NCI-H446 (cell line): ENCODE data around the gene RBMS1.
"Not testable (repeated sequence)": the region's sequence is repeated elsewhere in the genome, so short reads cannot be mapped to it uniquely, and the experiment has no call there.

Source experiments
- DNase-seq, 2 experiments: peaks; one replicate each; lab custom pipeline; 2025; lab: John Stamatoyannopoulos, UW

Gene RBMS1

DNA sequence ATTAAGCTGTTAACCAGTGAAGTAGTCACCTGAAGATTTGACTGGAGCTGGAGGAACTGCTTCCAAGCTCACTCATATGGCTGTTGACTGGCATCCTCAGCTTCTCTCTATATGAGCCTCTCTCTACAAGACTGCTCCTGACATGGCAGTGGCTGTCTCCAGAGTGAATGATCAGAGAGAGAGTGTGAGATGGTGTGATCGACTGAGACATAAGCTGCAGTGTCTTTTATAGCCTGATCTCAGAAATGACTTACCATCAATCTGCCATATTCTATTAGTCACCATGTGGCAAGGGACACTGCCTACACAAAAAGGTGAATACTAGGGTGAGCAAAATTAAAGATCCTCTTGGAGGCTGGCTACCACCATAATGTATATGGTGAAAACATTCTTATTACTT lies 7.8 kb upstream of the RBMS1 start:
- no peak for DNase-seq

DNA sequence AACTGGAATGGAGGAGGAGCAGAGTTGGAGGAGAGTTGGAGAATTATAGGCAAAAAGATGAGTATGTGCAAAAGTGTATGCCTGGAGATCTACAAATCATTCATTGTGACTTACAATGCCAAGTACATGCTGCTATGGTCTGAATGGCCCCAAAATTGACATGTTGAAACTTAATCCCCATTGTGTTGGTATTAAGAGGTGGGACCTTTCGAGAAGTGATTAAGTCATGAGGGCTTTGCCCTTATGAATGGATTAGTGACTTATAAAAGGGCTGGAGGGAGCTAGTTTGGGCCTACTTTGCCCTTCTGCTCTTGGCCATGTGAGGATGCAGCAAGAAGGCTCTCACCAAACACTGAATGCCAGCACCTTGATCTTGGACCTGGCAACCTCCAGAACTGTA lies 6.3 kb upstream of the RBMS1 start:
- DNase-seq, result no peak

DNA sequence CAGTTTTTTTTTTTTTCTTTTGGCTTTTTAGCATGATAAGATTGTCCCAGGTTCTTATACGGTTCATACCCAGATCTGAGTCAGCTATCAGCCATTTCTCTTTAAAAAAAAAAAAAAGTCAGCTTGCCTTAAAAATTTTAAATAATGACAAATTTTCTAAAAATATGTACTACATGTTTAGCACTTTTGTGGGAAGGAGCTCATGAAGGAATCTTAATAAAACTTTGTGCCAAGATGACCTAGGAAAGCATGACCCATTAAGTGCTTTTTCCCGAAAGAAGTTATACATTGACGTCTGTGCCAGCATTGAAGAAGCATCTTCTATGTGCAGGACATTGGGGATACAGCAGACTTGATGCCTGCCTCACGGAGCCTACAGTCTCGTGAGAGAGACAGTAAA lies 4.5 kb upstream of the RBMS1 start:
- no peak for DNase-seq

GRCh38 chr2:160494201-160494644 lies 616 bp upstream of the RBMS1 start:
- no peak for DNase-seq

DNA sequence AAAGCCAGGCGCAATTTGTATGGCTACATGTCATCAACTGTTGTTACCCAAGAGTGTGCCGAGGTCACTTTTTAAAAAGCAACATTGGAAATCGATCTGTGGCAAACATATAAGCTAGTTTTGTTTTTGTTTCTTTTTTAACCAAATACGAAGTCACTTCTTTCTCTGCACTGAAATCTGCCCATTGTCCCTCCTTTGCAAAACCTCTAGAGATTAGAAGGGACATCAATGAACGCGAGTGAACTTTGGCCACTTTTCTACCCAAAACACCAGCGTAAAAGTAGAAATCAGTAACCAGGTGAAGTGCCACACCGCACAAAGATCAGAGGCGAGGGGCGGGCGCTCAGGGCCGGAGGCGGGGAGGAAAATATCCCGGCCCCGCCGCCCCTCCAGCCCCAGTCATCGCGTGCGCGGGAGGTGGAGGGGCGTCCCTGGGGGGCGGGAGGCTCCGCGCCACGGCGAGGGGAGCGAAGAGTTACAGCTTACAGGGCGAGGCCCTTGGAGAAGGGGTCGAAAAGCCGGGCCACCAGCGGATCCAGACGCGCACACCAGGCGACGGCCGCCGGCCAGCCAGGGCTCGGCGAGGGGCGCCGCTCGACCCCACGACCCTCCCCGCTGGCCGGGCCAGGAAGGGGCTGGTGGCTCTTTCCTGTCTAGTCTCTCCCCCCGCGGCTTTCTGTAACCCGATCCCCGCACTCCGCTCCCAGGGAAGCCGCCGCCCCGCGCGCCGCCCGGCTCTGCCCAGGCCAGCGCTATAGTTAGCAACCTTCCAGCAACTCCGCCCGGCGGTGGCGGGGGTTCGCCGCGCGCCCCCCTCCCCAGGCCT lies 993 bp downstream of the RBMS1 start:
- peak in 1 of 2 experiments; percentile 43 for DNase-seq

- DNase-seq, result no peak
These were observed 1.7 kb downstream of the RBMS1 start for GRCh38 chr2:160491911-160492371.

DNA sequence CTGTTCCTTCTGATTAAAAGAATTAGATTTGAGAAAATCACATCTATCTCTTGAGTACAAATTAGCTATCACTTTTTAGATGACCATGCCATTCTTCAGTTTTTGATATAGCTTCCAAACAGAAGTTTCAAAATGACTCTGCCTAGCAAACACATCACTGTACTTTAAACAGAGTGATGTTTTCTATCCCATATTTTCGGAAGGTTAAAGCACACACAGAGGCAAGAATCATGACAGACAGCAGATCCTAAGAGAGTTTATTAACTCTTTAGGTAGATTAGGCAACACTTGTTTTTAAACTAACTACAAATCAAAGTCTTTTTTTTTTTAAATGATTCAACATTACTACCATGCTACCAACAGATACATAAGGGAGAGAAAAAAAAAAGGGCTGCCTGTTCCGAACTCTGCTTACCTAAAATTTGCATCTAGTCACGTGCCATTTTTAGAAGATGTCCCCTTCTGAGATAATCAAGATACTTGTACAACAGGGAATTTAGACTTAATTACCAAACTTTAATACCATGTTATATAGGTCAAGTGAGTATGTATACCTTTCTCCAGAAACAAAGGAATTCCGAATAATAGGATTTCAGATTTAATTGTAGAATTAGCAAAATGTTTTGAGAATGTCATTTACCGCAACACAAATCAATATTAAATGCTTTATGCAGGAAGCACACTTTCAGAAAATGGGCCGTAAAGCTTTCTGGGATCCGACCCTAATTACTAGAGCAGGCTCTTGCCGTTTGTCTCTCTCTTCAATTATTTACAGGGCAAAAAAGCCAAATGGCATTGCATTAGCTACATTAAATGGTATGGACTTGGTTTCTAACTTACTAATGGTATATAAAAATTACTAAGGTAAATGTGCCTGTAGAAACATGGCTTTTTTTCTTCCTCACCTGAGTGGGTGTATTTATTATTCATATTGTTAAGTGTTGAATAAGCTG lies 2.6 kb downstream of the RBMS1 start:
- DNase-seq, result no peak

GRCh38 chr2:160489111-160489510 lies 4.5 kb downstream of the RBMS1 start:
- no peak for DNase-seq

- DNase-seq, result not testable (repeated sequence)
These were observed 5.3 kb downstream of the RBMS1 start for GRCh38 chr2:160488289-160488688.

- no peak for DNase-seq
These were observed 7.3 kb downstream of the RBMS1 start for GRCh38 chr2:160486341-160486740.

DNA sequence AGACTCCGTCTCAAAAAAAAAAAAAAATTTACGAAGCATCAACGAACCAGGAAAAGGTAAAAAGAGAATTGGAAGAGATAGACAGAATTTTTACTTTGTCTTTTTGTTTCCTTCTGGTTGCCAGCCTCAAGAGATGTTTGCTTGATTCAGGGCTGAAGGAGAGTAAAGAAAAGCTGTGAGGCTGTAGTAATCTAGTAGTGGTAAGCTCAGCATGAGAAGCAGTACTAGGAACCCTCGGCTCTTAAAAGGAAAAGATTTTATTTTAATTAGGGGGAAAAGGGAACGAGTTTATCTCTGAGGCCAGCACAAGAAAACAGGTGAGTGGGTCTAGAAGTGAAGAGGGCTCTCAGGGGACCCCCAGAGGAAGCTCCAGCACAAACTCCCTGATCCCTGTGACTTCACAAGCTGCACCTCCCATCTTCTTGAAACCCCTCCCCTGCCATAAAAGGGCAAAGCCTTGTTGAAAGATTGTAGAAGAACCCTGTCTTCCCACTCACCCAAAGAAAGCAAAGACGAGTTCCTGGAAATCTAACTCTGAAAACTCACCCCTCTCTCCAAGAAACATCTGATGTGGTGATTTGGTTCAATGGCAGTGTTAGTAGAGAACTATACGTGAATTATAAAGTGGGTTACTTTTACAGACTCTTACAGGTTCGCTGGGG lies 8.6 kb downstream of the RBMS1 start:
- no peak for DNase-seq

DNA sequence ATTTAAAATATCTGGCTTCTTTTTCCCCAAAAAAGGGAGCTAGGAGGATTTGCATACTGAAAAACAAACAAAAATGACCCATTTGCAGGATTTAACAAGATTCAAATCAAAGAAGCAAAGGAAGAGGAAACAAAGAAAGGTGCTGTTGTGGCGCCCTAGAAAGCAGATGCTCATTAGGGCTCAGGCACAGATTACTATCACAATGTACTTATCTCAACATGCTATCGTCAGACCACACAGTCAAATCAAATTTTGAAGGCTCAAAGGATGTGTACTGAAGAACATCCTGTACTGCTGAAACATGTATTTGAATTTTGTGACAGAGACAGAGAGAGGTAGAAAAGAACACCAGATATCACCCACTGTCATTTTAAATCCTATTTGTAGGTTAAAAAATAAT lies 10.9 kb downstream of the RBMS1 start:
- DNase-seq, result no peak

GRCh38 chr2:160479269-160479668 lies 14.3 kb downstream of the RBMS1 start:
- DNase-seq, result no peak

GRCh38 chr2:160478660-160479059 lies 14.9 kb downstream of the RBMS1 start:
- no peak for DNase-seq

DNA sequence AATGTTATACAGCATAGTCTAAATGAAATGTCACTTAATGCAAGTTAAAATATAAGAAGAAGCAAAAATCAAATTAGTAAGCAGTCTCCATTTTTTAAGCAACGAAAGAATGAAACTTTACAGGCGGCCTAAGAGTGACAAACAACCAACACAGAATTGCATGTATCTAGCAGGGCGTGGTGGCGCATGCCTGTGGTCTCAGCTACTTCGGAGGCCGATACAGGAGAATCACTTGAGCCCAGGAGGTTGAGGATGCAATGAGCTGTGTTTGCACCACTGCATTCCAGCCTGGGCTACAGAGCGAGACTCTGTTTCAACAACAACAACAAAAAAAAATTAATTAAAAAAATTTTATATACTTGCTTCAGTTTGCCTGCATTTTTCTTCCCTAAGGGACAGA lies 16.6 kb downstream of the RBMS1 start:
- DNase-seq, result no peak

DNA sequence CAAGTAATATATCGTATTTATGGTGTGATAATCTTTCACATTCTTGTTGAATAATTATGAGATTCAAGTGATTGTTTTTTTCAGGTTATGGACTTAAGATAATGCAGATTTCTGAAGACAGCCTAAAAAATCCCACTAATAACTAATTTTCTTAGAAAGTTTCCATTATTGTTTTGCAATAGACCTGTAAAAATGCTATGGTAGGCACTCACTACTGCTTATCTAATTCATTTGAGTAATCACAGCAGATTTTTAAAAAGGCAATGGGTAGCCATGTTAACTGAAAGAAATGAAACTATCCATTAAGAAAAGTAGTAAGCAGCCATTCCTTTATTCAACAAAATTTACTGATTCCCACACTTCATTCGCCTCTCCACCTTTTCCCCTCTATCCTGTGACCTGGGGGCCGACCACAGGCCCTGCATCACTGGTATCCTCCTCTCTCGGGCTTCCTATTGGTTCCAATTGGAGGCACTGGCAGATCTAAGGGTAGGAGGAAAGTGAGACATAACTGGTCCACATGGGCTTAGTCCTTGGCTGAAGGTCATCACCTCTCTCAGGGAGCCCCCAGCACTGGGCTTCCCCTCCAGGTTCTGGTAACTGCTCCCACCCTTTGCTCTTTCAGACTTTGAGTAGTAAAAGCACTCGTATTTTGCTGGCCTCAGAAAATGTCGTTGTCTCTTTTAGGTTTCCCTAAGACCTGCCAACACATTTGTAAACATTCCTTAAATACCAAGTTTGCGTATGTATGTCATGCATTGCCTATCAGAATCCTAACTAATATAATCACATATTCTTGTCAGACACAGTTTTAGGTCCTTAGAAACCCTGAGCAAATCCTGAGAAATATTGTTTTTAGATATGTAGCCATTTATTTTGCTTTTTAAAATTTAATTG lies 18.5 kb downstream of the RBMS1 start:
- DNase-seq, result no peak

GRCh38 chr2:160474319-160474645 lies 19.3 kb downstream of the RBMS1 start:
- no peak for DNase-seq

DNA sequence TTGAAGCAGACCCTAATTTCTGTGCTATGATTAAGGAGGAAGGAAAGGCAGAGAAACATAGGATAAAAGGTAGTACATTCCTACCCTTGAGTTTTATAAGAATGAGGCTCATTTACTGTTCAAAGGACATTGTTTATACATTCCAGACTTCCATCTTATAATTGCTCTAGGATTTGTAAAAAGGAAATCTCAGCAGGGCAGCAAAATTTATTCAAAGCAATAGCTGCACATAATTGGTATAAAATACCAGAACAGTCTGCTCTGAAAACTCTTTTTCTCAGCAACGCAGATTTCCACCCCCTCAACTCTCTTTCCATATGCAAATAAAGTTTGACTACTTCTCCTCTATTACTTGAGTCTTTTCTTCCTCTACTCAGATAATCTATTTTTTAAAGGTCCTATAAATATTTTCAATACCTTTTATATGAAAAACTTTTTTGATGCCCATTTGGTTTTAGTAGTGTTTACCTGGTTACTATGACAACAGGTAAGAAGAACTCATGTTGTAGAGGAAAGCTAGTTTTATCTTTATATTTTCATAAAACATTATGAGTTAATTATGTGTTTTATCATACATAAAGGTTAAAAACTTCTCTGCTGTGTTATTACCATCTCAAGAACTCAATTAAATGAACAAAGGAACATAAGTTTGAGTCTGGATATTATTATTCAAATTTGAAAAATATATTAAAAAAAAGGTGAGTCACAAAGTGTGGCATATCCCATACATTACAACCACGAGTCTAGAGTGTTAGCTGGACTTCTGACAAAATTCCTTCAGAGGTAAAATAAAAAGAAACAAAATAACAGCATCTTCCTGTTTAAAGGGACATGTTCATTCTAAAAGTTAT lies 19.9 kb downstream of the RBMS1 start:
- DNase-seq, result no peak

- DNase-seq, result no peak
These were observed 20.8 kb downstream of the RBMS1 start for GRCh38 chr2:160472839-160473251.

GRCh38 chr2:160471950-160472349 lies 21.7 kb downstream of the RBMS1 start:
- no peak for DNase-seq
